ENCODE measurements around the gene TAP1. TPM values are rescaled to one million over a fixed set of nuclear protein-coding genes. Genes with fewer than 3 reads are reported as not detected.

The TAP1 gene
- total RNA-seq, 3 donors from 2014 or later, result 69.5 to 131 (median 91.3) TPM

GRCh38 chr6:32836873-32837272 lies 16.6 kb downstream of the TAP1 start:
- intact Hi-C loops (cut with DNase I, micrococcal nuclease), result no loop called here
- no peak overlapping the region for H3K4me3 ChIP-seq
- H3K36me3 ChIP-seq (ENCODE audit: low read depth), result no peaks in the 10 kb centered on the region
- ATAC-seq, result no peak
- H3K4me1 ChIP-seq (ENCODE audit: low read depth), result peaks cover 14% of the 10 kb centered on the region
- DNase-seq, result no peak
- H3K9me3 ChIP-seq, result no peaks in the 10 kb centered on the region
- TF ChIP-seq, protein P1, sequence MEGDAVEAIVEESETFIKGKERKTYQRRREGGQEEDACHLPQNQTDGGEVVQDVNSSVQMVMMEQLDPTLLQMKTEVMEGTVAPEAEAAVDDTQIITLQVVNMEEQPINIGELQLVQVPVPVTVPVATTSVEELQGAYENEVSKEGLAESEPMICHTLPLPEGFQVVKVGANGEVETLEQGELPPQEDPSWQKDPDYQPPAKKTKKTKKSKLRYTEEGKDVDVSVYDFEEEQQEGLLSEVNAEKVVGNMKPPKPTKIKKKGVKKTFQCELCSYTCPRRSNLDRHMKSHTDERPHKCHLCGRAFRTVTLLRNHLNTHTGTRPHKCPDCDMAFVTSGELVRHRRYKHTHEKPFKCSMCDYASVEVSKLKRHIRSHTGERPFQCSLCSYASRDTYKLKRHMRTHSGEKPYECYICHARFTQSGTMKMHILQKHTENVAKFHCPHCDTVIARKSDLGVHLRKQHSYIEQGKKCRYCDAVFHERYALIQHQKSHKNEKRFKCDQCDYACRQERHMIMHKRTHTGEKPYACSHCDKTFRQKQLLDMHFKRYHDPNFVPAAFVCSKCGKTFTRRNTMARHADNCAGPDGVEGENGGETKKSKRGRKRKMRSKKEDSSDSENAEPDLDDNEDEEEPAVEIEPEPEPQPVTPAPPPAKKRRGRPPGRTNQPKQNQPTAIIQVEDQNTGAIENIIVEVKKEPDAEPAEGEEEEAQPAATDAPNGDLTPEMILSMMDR (IDR thresholded peaks at IDR 0.05), result no peak

- Histone ChIP-seq H3K4me1 (ENCODE audit: low read depth) (peaks cover 11% of the 10 kb centered on the region), H3K4me3 (no peak overlapping the region), H3K36me3 (ENCODE audit: low read depth) (no peaks in the 10 kb centered on the region), H3K9me3 (no peaks in the 10 kb centered on the region)
- DNase-seq (no peak), ATAC-seq (no peak)
- TF ChIP-seq, protein P1 (IDR thresholded peaks at IDR 0.05), result no peak
- intact Hi-C loops (cut with DNase I, micrococcal nuclease), result no loop called here
These were observed 18.2 kb downstream of the TAP1 start for GRCh38 chr6:32835167-32835893.

GRCh38 chr6:32833664-32834063 lies 19.8 kb downstream of the TAP1 start:
- Histone ChIP-seq H3K9me3 (no peaks in the 10 kb centered on the region), H3K4me1 (ENCODE audit: low read depth) (peaks cover 9% of the 10 kb centered on the region), H3K4me3 (no peak overlapping the region), H3K36me3 (ENCODE audit: low read depth) (no peaks in the 10 kb centered on the region)
- no peak for ATAC-seq
- TF ChIP-seq, protein P1 (IDR thresholded peaks at IDR 0.05), result no peak
- DNase-seq, result no peak
- intact Hi-C loops (cut with DNase I, micrococcal nuclease), result no loop called here

DNA sequence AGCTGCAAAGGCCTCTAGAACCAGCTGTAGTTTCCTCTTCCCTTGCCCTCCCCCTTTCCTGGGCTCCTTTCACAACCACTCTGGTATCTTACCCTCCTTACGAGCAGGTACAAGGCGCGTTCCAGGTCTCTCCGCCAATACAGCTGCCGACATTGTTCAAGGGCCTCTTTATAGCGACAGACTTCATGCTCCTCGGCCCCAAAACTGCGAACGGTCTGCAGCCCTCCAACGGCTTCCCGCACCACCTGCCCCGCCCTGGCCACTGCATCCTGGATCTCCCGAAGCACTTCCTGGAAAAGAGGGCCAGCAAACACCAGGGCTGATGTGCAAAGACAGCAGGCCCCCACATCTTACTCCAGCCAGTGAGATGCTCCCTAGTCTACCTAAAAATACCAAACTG lies 21.0 kb downstream of the TAP1 start:
- H3K4me1 ChIP-seq (ENCODE audit: low read depth), result peaks cover 3% of the 10 kb centered on the region
- intact Hi-C loops (cut with DNase I, micrococcal nuclease), result no loop called here
- ATAC-seq (no peak), DNase-seq (no peak)
- no peak overlapping the region for H3K4me3 ChIP-seq
- no peaks in the 10 kb centered on the region for H3K36me3 ChIP-seq (ENCODE audit: low read depth)
- TF ChIP-seq, protein P1 (IDR thresholded peaks at IDR 0.05), result no peak
- H3K9me3 ChIP-seq, result no peaks in the 10 kb centered on the region

DNA sequence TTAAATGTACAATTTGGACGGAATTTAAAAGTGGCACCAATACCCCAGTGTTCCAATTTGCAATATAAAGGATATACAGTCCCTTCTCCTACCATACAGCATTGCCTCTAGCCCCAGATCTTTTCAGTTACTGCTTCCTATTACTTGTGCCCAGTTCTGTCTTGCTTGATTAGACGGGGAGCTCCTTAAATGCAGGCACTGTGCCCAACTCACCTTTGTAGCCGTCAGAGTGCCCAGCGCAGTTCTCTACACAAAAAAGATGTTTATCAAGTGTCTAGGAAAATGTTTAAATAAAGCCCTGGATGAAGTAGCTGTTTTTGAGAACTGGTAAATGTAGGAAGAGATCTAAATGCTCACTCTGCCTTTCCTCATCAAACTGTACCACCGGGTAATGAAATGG lies 22.6 kb downstream of the TAP1 start:
- Histone ChIP-seq H3K9me3 (no peaks in the 10 kb centered on the region), H3K4me3 (no peak overlapping the region), H3K36me3 (ENCODE audit: low read depth) (no peaks in the 10 kb centered on the region), H3K4me1 (ENCODE audit: low read depth) (no peaks in the 10 kb centered on the region)
- TF ChIP-seq, protein P1 (IDR thresholded peaks at IDR 0.05), result no peak
- DNase-seq (no peak), ATAC-seq (no peak)
- intact Hi-C loops (cut with DNase I, micrococcal nuclease), result no loop called here
